GM23338 (cell line): Measurements from ENCODE around the gene LCE3B. TPM values are rescaled to one million over a fixed set of nuclear protein-coding genes. Genes with fewer than 3 reads are reported as not detected.
A peak's percentile ranks its signal among the peaks of the same experiment; 100 is the strongest.

Source experiments
- ATAC-seq: fragments of 200-7000 bp; cut with Tn5 transposase; 3 replicates; pipeline ENCODE4 v1.9.1; 2020
- DNase-seq: peaks from one replicate; pipeline ENCODE4 v3.0.0-alpha.2; 2015; ENCODE audit warnings: low spot score
- H2AFZ ChIP-seq: fragments of 200-600 bp; sonication (generic); 2 replicates; pipeline ENCODE4 v1.8.0; 2016; ENCODE audit warnings: antibody characterized with exemption, mild to moderate bottlenecking, moderate library complexity
- H3F3A ChIP-seq: fragments of 200-600 bp; sonication (generic); replicated peaks from 2 replicates; pipeline ENCODE4 v1.8.0; 2017; ENCODE audit warnings: antibody characterized with exemption, mixed run types, low read depth
- H3K27ac ChIP-seq: fragments of 200-600 bp; sonication (generic); 2 replicates; pipeline ENCODE4 v1.6.1; 2016; ENCODE audit warnings: low read depth
- H3K27me3 ChIP-seq: fragments of 200-600 bp; sonication (generic); 2 replicates; pipeline ENCODE4 v1.8.0; 2016; ENCODE audit warnings: mild to moderate bottlenecking, mixed run types, moderate library complexity; ENCODE audit not compliant: insufficient read depth
- H3K36me3 ChIP-seq: fragments of 200-600 bp; sonication (generic); 2 replicates; pipeline ENCODE4 v1.8.0; 2016; ENCODE audit warnings: mild to moderate bottlenecking; ENCODE audit not compliant: insufficient read depth
- H3K4me1 ChIP-seq: fragments of 200-600 bp; sonication (generic); 2 replicates; pipeline ENCODE4 v1.8.0; 2016; ENCODE audit warnings: mild to moderate bottlenecking, moderate library complexity; ENCODE audit not compliant: insufficient read depth
- H3K4me2 ChIP-seq: fragments of 200-600 bp; sonication (generic); 2 replicates; pipeline ENCODE4 v1.7.1; 2017; ENCODE audit warnings: mixed run types
- H3K4me3 ChIP-seq: fragments of 200-600 bp; sonication (generic); 2 replicates; pipeline ENCODE4 v1.6.1; 2016; ENCODE audit warnings: mixed run types
- H3K79me2 ChIP-seq: fragments of 200-600 bp; sonication (generic); replicated peaks from 2 replicates; pipeline ENCODE4 v1.8.0; 2017; ENCODE audit warnings: mild to moderate bottlenecking; ENCODE audit not compliant: insufficient read depth
- H3K9me2 ChIP-seq: fragments of 200-600 bp; sonication (generic); 2 replicates; pipeline ENCODE4 v1.8.0; 2017; ENCODE audit not compliant: insufficient read depth
- H4K20me1 ChIP-seq: fragments of 200-600 bp; sonication (generic); replicated peaks from 2 replicates; pipeline ENCODE4 v1.8.0; 2017; ENCODE audit warnings: mild to moderate bottlenecking; ENCODE audit not compliant: insufficient read depth
- H3K27ac Mint-ChIP-seq: 2 replicates; pipeline ENCODE4 v1.8.0; 2020; ENCODE audit warnings: inconsistent platforms, mild to moderate bottlenecking, moderate library complexity, mixed read lengths
- H3K27me3 Mint-ChIP-seq: 3 replicates; pipeline ENCODE4 v1.8.0; 2022; ENCODE audit warnings: low read depth, mild to moderate bottlenecking, moderate library complexity, mixed read lengths, inconsistent platforms; ENCODE audit not compliant: insufficient read depth, poor library complexity
- H3K36me3 Mint-ChIP-seq: 3 replicates; pipeline ENCODE4 v1.8.0; 2021; ENCODE audit warnings: low read depth, mild to moderate bottlenecking, inconsistent platforms, moderate library complexity, mixed read lengths
- H3K4me1 Mint-ChIP-seq: 3 replicates; pipeline ENCODE4 v1.8.0; 2020; ENCODE audit warnings: mild to moderate bottlenecking, inconsistent platforms, mixed read lengths
- H3K4me3 Mint-ChIP-seq: 3 replicates; pipeline ENCODE4 v1.8.0; 2021; ENCODE audit warnings: moderate library complexity, mild to moderate bottlenecking, inconsistent platforms, mixed read lengths
- H3K9me3 Mint-ChIP-seq: 3 replicates; pipeline ENCODE4 v1.8.0; 2020; ENCODE audit warnings: moderate library complexity, mild to moderate bottlenecking, inconsistent platforms, mixed read lengths
- ZNF114 ChIP-seq: fragments of 250-450 bp; sonication (Bioruptor Pico); IDR thresholded peaks from 2 replicates; pipeline ENCODE4 v1.5.0; 2020; ENCODE audit warnings: mild to moderate bottlenecking, moderate library complexity
- polyA plus RNA-seq: library from polyadenylated mRNA; unstranded; fragments of >200 nt; fragmentation: Nextera tagmentation; extraction: Ambion mirVana; gene quantifications from 2 replicates; pipeline ENCODE4 v1.2.1, GENCODE V29; 2016
- total RNA-seq: library from RNA; depleted of rRNA; stranded (reverse); fragments of >200 nt; shearing (Covaris generic); gene quantifications from 2 replicates; pipeline ENCODE4 v1.2.3, GENCODE V29; 2014
- TF ChIP-seq, protein P1 (sequence below): IDR thresholded peaks from one replicate; pipeline ENCODE4 v1.6.1; 2018; ENCODE audit warnings: antibody characterized with exemption; ENCODE audit not compliant: unreplicated experiment
- TF ChIP-seq, protein P2 (sequence below): fragments of 250-450 bp; sonication (Bioruptor Pico); IDR thresholded peaks from 2 replicates; pipeline ENCODE4 v1.5.0; 2020; ENCODE audit warnings: mild to moderate bottlenecking, moderate library complexity

LCE3B gene
- total and polyA plus RNA-seq, 2 experiments from 2014 or later, result not detected

DNA sequence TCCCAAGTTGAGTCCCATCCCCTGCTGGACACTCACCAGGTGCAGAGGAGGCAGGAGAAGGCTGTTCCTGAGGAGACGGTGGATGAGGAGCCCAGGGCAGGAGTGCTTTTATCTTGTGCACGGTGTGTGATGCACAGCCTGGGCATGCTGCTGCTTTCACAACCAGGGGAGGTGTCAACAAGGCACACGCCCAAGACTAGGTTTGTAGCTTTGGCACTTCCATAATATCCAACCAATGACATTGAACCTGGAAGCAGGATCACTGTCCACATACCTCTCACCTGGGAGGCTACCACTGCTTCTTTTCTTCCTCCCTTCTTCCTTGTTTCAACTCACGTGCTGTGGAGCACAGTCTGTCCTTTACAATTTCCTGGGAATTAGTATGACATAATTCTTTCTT, 33.2 kb upstream of the LCE3B start, which contains the start of gene LCE3D:
Gene LCE3D (minus strand): TSS at position 84 of the 400 bp plus-strand sequence. CDS start 580 bp downstream, outside the sequence.
- Histone ChIP-seq H3K4me3 (no peak within 1 kb of the TSS), H2AFZ (no peak within 1 kb of the TSS; the same call in 1 of the 2 replicates), H3K27me3 (no peaks in the 10 kb centered on the region), H3K4me2 (peak within 1 kb of the TSS; percentile 53; the same call in 1 of the 2 replicates), H3F3A (no peaks in the 10 kb centered on the region), H4K20me1 (no peaks in the 10 kb centered on the region), H3K4me1 (peaks cover 26% of the 10 kb centered on the region), H3K27ac (peak within 1 kb of the TSS; percentile 71), H3K36me3 (no peaks in the 10 kb centered on the region), H3K9me2 (peaks cover 17% of the 10 kb centered on the region; the same call in 1 of the 2 replicates), H3K79me2 (no peaks in the 10 kb centered on the region)
- Mint-ChIP-seq H3K4me1 (peaks cover 17% of the 10 kb centered on the region), H3K27me3 (no peaks in the 10 kb centered on the region), H3K9me3 (peaks cover 6% of the 10 kb centered on the region; the same call in 1 of the 3 replicates), H3K4me3 (no peak within 1 kb of the TSS), H3K27ac (no peak within 1 kb of the TSS), H3K36me3 (no peaks in the 10 kb centered on the region)
- no peak for TF ChIP-seq ZNF114
- TF ChIP-seq, protein P1, sequence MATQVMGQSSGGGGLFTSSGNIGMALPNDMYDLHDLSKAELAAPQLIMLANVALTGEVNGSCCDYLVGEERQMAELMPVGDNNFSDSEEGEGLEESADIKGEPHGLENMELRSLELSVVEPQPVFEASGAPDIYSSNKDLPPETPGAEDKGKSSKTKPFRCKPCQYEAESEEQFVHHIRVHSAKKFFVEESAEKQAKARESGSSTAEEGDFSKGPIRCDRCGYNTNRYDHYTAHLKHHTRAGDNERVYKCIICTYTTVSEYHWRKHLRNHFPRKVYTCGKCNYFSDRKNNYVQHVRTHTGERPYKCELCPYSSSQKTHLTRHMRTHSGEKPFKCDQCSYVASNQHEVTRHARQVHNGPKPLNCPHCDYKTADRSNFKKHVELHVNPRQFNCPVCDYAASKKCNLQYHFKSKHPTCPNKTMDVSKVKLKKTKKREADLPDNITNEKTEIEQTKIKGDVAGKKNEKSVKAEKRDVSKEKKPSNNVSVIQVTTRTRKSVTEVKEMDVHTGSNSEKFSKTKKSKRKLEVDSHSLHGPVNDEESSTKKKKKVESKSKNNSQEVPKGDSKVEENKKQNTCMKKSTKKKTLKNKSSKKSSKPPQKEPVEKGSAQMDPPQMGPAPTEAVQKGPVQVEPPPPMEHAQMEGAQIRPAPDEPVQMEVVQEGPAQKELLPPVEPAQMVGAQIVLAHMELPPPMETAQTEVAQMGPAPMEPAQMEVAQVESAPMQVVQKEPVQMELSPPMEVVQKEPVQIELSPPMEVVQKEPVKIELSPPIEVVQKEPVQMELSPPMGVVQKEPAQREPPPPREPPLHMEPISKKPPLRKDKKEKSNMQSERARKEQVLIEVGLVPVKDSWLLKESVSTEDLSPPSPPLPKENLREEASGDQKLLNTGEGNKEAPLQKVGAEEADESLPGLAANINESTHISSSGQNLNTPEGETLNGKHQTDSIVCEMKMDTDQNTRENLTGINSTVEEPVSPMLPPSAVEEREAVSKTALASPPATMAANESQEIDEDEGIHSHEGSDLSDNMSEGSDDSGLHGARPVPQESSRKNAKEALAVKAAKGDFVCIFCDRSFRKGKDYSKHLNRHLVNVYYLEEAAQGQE, result no peak
- TF ChIP-seq, protein P2, sequence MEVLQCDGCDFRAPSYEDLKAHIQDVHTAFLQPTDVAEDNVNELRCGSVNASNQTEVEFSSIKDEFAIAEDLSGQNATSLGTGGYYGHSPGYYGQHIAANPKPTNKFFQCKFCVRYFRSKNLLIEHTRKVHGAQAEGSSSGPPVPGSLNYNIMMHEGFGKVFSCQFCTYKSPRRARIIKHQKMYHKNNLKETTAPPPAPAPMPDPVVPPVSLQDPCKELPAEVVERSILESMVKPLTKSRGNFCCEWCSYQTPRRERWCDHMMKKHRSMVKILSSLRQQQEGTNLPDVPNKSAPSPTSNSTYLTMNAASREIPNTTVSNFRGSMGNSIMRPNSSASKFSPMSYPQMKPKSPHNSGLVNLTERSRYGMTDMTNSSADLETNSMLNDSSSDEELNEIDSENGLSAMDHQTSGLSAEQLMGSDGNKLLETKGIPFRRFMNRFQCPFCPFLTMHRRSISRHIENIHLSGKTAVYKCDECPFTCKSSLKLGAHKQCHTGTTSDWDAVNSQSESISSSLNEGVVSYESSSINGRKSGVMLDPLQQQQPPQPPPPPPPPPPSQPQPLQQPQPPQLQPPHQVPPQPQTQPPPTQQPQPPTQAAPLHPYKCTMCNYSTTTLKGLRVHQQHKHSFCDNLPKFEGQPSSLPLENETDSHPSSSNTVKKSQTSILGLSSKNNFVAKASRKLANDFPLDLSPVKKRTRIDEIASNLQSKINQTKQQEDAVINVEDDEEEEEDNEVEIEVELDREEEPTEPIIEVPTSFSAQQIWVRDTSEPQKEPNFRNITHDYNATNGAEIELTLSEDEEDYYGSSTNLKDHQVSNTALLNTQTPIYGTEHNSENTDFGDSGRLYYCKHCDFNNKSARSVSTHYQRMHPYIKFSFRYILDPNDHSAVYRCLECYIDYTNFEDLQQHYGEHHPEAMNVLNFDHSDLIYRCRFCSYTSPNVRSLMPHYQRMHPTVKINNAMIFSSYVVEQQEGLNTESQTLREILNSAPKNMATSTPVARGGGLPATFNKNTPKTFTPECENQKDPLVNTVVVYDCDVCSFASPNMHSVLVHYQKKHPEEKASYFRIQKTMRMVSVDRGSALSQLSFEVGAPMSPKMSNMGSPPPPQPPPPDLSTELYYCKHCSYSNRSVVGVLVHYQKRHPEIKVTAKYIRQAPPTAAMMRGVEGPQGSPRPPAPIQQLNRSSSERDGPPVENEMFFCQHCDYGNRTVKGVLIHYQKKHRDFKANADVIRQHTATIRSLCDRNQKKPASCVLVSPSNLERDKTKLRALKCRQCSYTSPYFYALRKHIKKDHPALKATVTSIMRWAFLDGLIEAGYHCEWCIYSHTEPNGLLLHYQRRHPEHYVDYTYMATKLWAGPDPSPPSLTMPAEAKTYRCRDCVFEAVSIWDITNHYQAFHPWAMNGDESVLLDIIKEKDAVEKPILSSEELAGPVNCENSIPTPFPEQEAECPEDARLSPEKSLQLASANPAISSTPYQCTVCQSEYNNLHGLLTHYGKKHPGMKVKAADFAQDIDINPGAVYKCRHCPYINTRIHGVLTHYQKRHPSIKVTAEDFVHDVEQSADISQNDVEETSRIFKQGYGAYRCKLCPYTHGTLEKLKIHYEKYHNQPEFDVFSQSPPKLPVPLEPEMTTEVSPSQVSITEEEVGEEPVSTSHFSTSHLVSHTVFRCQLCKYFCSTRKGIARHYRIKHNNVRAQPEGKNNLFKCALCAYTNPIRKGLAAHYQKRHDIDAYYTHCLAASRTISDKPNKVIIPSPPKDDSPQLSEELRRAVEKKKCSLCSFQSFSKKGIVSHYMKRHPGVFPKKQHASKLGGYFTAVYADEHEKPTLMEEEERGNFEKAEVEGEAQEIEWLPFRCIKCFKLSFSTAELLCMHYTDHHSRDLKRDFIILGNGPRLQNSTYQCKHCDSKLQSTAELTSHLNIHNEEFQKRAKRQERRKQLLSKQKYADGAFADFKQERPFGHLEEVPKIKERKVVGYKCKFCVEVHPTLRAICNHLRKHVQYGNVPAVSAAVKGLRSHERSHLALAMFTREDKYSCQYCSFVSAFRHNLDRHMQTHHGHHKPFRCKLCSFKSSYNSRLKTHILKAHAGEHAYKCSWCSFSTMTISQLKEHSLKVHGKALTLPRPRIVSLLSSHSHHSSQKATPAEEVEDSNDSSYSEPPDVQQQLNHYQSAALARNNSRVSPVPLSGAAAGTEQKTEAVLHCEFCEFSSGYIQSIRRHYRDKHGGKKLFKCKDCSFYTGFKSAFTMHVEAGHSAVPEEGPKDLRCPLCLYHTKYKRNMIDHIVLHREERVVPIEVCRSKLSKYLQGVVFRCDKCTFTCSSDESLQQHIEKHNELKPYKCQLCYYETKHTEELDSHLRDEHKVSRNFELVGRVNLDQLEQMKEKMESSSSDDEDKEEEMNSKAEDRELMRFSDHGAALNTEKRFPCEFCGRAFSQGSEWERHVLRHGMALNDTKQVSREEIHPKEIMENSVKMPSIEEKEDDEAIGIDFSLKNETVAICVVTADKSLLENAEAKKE (CRISPR knock-in tag), result no peak
- DNase-seq (no peak), ATAC-seq (no peak)
